NCI-H345 treated with DMSO at 0.1 percent for 48 hours (cell line): ENCODE data around the gene HNRNPLL.

Experiments
- DNase-seq: peaks from one replicate; lab custom pipeline; 2025; ENCODE audit not compliant: unreplicated experiment; lab: John Stamatoyannopoulos, UW

Gene HNRNPLL

DNA sequence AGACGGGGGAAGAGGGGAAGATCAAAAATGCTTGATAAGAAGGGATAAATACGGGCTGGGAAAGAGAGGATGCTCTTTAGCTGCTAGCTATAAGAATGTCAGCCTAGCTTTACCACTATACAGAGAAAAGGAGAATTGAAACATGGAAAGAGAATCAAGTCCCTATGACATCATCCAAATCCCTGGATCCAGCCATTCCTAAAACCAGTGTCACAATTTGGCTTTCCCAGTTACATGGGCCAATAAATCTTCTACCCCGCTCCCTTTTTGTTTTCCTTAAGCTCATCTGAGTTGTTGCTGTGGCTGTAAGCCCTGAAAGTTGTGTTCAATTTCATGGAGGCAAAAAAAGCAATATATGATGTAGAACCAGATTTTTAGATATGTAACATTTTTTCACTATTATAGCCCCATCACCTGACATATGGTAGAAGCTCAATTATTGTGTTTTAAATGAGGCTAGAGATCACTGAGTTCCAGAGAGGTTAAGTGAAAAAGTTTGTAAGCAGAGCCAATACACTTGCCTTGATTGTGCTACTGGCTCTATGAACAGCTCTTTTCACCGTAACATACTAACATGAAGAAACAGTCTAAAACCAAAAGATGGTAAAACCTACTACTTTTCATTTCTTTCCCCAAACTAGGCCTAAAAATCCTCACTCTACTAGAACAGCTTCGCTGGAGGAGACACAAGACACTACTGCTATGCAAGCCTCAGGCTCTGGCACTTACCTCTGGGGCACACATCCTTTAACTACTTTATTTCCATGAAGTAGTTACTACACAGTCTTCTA is 4.3 kb downstream of the HNRNPLL start:
- no peak for DNase-seq

GRCh38 chr2:38597115-38597514 is 5.6 kb downstream of the HNRNPLL start:
- DNase-seq: no peak

- DNase-seq: no peak
These were observed 6.5 kb downstream of the HNRNPLL start for GRCh38 chr2:38596229-38596628.

DNA sequence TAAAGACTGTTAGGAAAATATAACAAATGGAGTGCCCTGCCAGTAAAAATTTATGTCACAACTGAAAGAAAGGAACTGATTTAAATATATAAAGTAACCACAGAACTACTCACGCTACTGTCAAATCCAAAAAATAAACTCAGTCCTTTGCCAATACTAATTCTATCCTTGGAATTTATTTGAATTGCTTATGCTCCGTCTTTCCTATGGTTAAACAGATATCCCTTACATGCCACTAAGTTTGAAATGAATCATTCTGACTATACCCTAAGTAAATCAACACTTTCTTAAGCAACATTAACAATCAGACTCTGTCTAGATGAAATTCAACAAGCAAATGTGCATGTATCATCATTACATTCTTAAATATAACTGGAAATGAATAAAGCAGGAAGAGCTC is 9.8 kb downstream of the HNRNPLL start:
- no peak for DNase-seq

DNA sequence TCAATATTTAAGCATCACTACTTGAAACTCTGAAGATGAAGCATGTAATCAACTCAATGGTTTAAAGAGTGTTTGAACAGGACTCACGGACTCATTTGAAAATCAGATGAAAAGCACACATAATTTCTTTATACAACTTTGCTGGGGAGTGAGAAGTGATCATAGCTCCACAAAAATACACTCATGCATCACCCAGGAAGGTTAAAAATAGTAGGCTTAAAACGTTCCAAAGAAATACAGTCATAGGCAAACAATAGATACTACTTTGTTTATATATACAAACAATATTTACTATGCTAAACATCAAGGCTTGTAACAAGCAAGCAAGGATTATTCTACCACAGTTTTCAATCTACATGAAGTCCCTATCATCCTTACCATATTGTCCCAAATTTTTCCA is 11.6 kb downstream of the HNRNPLL start:
- DNase-seq: no peak

DNA sequence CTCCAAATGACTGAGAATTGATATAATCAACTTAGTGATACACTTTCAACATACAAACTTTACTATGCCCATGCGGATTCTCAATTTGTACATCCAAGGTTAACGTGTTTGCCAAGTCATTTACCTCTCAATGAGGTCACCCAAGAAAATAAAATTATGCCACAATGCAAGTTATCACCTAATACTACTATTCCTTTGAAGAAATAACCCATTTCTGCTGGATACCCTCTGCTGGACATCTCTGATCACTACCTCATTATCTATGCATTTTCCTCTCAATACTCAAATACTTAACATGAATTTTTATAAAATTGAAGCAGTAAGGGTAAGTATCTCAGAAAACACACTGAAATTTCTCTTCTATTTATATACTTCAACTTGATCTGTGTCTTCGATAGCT is 12.7 kb downstream of the HNRNPLL start:
- no peak for DNase-seq

DNA sequence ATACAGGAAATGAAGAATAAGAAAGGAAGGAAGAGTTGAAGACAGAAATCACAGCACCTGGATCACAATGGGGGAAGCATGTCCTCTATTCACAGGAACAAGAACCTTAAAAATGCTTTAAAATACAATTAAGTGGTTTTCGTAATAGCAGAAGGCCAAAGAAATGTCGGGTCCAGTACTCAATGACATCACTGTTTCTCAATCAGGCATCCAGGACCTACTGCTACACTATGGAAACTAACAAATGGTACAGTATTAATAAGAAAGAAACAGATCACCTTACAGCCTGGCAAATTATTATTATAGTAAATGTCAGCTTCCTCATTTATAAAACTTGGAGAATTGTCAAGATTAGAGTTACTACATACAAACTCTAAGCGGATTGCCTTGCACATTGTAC is 15.8 kb downstream of the HNRNPLL start:
- DNase-seq: no peak

GRCh38 chr2:38584881-38585280 is 17.8 kb downstream of the HNRNPLL start:
- DNase-seq: no peak

- DNase-seq: no peak
These were observed 18.7 kb downstream of the HNRNPLL start for GRCh38 chr2:38583994-38584393.

GRCh38 chr2:38583524-38583923 is 19.2 kb downstream of the HNRNPLL start:
- no peak for DNase-seq

DNA sequence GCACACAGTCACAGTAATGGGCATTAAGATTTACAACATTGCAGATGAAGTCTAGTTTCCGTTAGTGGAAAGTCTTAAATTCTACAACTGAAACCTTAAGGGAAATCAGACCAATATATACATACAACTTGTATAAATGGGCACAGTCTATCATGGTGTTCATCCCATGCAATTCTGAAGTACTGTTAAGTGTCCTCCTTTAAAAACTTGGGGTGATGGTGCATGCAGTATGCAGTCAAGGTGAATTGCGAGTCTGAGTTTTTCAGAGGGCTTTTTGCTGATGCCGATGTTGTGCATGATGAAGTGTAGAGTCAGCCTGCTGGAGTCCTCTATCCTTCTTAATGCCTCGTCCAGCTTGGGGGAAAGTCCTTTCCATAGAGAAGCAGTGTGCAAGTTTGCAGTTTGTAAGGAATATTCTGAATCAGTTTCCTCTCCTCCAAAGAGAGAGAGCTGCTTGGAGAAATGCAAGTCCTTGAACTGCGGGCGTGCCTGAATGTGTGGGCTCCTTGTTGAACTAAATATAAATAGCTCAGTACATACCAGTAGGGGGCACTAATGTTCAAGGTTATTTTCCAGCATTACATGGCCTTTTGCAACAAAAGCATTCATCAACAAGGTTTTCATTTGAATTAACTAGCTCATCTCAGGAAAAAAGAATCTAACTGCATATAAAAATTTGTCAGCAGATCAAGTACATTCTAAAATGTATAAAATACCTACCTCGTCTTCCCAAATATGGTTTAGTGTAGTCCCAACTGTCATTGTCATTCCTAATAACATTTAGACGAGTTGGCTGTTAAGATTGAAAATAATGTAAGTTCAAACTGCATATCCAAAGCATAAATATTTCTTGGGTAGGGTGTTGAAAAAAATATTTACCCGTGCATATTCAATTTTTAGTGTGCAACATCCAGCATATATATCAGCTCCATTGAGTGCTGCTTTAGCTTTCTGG is 21.3 kb downstream of the HNRNPLL start:
- peak; percentile 53 for DNase-seq

DNA sequence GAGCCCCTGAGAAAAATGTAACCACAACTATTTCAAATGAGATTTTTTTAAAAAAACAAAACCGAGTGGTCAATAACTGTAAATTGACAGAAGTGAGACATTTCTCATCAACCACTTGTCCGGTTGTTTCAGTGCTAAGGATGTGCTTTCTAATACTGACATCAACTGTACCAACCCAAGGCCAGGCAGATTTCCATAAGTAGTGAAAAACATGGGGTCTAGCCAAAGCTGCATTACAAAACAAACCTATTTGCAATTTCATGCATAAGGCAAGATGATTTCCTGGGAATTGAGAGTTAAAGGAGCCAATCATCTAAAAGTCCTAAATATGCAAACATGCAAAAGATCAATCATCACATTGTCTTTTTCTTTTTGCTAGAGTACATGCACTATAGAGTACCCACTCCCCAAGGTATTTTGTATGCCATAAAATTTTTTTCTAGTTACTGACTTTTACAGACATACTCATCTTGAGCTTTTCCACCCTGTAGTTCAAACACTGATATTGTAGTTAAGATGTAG is 22.6 kb downstream of the HNRNPLL start:
- DNase-seq: no peak

- no peak for DNase-seq
These were observed 23.9 kb downstream of the HNRNPLL start for GRCh38 chr2:38578832-38579231.

DNA sequence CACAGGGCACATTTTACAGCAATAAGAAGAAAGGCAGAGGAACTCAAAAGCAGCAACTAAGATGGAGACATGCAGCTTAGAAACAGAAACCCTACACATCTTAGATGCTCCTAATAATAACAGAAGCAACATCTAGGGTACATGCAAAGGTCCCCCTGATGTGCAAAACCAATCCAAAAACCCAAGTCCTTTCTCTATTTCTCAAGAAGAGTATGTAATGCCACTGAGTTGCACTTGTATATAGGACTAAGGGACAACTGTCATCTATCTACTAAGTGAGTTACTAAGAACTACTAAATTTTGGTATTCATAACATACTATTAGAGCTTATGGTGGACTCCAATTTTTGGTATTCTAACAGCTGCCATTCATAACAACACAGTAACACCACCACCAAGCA is 28.4 kb downstream of the HNRNPLL start:
- no peak for DNase-seq

DNA sequence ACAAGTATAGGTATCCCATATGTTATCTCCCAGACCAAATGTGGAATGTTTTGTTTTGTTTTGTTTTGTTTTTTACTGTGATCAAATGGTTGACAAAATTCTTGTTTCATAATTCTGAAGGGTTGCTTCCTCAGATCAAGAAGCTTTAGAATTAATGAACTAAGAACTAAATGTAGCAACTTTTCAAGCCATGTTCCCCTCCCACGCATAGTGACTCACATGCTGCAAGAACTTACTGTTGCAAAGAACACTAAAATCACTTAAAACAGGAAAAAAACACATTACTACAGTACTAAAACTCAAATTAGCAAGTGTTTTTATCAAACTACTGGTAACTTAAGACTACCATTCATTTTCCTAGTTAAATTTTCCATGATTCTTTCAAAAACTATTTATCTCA is 30.6 kb downstream of the HNRNPLL start:
- no peak for DNase-seq

DNA sequence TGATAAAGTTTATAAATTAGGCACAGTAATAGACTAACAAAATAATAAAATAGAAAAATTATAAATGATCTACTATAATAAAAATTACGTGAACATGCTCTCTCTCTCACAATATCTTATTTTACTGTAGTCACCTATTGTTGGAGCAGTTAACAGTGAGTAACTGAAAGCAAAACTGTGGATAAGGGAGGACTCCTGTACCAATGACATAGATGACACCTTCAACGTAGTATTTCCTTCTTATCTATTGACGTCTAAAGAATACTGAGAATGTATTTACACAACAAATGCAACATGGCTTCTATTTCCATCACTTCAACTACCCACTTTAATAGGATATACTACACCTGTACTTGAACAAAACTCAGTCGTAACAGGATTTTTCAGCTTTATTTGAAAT is 31.5 kb downstream of the HNRNPLL start:
- DNase-seq: no peak

GRCh38 chr2:38568724-38569436 is 33.8 kb downstream of the HNRNPLL start:
- no peak for DNase-seq

DNA sequence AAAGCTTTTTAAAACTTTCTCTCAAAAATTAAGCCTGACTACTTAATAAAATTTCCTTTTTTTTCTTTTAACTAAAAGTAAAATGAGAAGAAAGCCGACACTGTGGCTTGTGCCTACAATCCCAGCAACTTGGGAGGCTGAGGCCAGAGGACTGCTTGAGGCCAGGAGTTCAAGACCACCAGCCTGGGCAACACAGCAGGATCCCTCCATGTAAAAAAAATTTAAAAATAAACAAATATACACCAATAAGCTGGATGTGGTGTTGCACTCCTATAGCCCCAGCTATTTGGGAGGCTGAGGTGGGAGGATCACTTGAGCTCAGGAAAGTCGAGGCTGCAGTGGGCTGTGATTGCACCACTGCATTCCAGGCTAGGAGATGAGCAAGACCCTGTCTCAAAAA is 37.4 kb downstream of the HNRNPLL start:
- no peak for DNase-seq

GRCh38 chr2:38561691-38562090 is 41.0 kb downstream of the HNRNPLL start:
- no peak for DNase-seq

DNA sequence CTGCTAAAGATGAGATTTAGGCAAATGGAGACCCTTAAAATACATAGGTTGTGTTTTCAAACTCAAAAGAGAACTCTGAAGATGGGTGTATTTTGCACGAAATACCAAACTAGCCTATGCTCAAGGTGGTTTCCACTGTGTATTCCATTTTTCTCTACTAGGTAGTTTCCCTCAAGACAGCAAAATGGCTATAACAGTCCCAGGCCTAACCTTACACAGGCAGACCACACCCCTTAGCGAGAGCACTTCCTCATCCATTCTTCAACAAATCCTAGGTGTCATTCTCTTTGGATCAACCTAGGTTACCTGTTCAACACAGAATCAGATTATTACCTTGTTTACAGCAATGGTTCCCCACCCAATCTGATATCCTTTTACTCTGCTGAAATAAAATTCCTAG is 42.6 kb downstream of the HNRNPLL start:
- no peak for DNase-seq

DNA sequence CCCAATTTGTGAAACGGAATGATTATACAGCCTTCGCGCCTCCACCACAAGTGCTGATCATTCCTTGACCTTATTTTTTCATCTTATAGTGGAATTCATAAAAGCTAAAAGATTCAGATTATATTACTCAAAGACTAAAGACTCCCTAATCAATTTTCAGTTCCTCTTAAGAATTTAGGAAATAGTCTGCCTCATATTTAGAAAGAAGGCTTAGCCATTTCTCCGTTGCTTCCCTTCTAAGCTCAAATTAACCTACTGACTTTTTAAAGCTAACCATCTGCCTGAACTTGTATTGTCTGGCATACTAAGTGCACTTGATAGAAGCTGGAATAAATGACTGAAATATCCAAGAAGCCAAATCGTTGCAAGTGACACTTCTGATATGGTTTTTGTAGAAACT is 44.7 kb downstream of the HNRNPLL start:
- DNase-seq: no peak
